Anterior cingulate cortex (tissue), 58 donors: ENCODE measurements around the gene ADCY2.

Experiments used
- DNase-seq, 58 donors: peaks; one replicate each; lab custom pipeline; 2025; lab: John Stamatoyannopoulos, UW

The ADCY2 gene

DNA sequence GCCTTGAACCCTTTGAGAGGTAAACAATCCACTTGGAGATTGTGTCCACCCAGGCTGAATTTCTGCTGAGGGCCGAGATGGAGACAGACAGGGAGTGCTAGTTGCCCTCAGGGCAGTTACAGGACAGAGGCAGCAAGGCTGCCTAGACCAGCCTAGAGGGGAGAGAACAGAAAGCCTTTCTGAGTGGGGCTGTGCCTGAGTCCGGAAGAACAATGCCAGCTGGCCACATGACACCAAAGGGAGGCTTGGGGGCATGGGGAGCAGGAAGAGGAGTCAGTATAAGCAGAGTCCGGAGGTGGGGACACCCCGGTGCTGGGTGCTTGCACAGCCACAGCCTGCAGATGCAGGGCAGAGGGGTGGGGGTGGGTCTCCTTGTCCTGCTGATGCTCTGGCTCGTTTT, 309.3 kb downstream of the ADCY2 start:
- no peak for DNase-seq

- no peak for DNase-seq
Observed at GRCh38 chr5:7705736-7706135, 309.8 kb downstream of the ADCY2 start.

DNA sequence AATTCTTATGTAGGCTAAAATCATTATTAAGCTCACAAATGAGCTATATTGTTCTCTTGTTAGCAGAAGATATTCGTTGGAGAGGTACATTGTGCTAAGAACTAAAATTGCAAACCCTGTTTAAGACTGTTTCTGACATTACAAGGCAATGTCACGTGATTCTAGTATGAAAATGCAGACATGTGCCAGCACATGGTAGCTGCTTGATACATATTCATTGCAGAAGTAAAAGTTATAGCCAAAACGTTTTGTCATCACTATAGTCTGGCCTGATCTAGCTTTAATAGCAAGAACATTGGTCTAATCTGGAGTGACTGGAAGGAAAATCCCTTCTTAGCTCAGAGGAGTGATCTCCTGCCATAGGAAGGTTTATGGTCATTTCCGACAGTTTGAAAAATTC, 310.3 kb downstream of the ADCY2 start:
- DNase-seq, result no peak

DNA sequence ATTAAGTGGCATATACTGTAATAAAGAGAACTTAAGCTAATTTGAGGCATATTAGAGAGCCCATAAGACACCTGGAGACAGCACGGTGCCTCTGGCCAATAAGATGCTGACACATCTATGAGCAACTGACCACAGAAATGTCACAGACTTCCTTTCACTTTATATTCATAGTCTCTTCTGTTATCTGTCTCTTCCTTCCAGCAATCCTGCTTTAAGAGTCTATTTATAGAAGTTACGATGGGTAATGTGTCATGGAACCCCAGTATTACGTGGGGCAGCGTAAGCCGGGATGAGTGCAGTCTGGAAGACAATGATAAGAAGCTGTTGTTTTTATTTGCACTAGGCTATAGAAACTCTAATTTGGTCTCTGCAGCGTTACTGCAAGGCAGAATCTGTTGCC, 318.2 kb downstream of the ADCY2 start:
- no peak for DNase-seq

DNA sequence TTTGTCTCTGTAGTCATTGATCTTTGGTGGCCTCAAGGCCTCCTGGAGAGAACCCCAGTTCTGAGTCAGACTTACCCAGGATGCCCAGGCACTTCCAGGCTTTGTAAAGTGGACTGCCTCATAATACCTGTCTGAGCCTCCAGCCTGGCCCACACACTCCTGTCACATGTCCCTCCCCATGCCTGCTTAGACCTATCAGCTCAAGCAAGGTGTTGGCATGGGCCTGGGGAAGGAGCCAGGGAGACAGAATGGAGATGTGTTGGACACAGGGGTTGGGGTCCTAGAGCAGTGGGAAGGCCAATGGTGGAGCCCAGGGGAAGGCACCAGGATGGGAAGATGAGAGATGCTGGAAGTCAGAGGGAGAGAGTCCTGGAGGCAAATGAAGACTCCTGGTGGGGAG, 318.8 kb downstream of the ADCY2 start:
- DNase-seq, result no peak

- DNase-seq, result no peak
Observed at GRCh38 chr5:7717691-7718090, 321.8 kb downstream of the ADCY2 start.

DNA sequence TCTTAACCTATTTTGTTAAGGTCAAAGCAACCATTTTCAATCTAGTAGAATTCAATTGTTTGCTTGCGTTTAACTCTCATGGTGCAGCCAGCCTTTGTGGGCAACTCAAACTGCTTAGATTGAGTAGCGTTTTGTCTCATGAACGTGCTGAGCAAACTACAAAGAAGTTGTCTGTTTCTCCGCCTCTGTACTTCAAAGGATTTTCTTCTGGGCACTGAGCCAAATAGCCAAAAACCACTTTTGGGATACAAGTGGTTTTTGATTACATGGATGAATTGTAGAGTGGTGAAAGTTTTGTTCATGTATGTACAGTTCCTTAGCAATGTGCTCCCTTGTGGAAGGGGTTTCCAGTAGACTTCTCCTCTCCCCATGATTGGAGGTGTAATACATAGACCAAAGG, 332.1 kb downstream of the ADCY2 start:
- no peak for DNase-seq

GRCh38 chr5:7741415-7742065, 345.6 kb downstream of the ADCY2 start:
- no peak for DNase-seq

- peak in 1 of 58 donors; percentile 16 for DNase-seq
Observed at GRCh38 chr5:7742241-7742656, 346.3 kb downstream of the ADCY2 start.

GRCh38 chr5:7745882-7746610, 350.1 kb downstream of the ADCY2 start:
- peak in 47 of 58 donors; percentile 13 to 85 (median 40) for DNase-seq

GRCh38 chr5:7747728-7748127, 351.8 kb downstream of the ADCY2 start:
- DNase-seq, result no peak

GRCh38 chr5:7749626-7750025, 353.7 kb downstream of the ADCY2 start:
- DNase-seq, result no peak

DNA sequence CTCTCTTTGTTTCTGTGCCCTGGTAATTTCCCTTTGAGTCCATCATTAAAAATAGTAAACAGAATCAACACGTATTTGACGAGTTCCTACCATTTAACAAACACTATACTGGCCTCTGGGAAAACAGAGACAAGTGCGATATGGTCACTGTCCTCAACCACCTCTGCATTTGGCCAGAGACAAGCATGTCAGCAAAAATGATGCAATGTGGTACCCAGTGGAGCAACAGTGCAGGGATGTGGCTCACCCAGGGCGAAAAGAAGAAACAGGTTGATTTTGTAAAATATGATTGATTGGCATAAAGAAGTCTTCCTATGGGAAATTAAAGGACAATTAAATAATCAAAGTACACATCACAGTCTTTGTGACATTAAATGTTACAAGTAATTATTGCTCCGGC, 355.9 kb downstream of the ADCY2 start:
- no peak for DNase-seq

DNA sequence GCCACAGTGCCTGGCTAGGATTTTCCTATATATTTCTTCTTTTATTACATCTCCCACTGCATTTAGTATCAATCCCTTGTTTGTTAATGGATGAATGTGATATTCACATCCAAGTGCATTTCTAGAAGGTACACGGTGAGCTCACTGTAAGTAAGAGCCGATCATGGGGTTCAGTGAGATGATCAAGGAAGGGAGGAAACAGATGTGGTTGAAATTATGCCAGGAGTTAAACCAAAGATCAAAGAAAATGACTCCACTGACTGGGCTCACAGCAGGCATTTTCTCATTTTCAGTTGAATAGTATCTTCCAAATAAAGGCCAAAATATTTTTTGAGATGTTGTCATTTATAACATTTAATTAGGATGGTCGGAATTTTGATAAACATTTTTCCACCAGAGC, 357.2 kb downstream of the ADCY2 start:
- no peak for DNase-seq

DNA sequence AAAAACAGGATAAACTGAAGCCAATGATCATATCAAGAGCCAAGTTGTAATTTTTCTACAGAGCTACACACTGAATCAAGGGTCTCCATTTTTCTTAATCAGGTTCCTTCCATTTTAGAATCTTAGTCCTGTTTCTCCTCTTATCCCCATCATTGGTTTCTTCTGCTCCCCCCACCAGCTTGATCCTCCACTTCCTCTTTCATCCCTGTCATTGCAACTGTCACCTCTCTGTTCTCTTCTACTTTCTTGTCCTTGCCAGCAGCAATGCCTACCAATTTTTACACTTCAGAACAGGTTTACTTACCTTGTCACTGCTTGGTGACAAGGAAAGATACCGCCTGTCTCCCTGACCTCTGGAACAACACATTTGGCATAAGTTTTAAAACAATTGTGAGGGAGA, 357.7 kb downstream of the ADCY2 start:
- DNase-seq, result no peak

DNA sequence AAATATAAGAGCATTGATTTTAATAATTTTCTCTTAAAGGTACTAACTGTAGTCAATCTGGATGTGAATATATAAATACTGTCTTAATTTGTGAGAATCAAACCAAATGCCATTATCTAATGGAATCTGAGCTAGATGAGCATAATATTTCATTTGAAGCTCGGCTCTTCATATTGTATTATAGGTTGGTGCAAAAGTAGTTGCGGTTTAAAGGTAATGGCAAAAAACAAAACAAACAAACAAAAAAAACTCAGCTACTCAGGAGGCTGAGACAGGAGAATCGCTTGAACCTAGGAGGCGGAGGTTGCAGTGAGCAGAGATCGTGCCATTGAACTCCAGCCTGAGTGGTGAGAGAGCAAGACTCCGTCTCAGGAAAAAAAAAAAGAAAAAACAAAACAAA, 358.6 kb downstream of the ADCY2 start:
- DNase-seq, result no peak

GRCh38 chr5:7754997-7755596, 359.2 kb downstream of the ADCY2 start:
- DNase-seq, result peak in 29 of 58 donors; percentile 9 to 61 (median 20)

DNA sequence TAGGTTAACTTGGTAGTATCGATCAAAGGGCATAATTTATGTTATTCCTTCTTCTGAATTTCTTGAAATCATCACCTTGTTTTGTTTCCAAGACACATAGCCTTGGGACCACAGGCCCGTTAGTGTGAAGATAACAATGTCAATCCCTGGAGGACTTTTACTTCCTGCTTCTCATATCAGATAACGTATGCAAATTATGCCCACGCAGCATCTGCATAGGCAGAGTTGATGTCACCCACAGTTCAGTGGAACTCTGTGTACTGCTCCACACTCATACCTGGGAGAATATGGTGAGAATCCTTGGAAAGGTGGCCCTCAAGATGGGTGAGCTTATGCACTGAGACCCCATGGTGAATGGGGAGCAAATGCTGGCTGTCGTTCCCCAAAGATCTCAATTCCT, 360.0 kb downstream of the ADCY2 start:
- DNase-seq, result no peak

DNA sequence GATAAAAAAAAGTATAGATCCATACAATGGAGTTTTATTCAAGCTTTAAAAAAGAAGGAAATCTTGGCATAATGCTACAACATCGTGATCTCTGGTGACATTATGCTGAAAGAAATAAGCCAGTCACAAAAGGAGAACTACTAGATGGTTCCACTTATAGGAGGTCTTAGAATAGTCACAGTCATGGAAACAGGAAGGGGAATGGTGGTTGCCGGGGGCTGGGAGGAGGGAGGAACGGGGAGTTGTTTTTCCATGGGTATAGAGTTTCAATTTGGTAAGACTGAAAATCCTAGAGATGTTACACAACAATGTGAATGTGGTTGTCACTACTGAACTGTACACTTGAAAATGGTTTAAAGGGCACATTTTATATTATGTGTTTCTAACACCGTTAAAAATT, 360.5 kb downstream of the ADCY2 start:
- DNase-seq, result no peak

DNA sequence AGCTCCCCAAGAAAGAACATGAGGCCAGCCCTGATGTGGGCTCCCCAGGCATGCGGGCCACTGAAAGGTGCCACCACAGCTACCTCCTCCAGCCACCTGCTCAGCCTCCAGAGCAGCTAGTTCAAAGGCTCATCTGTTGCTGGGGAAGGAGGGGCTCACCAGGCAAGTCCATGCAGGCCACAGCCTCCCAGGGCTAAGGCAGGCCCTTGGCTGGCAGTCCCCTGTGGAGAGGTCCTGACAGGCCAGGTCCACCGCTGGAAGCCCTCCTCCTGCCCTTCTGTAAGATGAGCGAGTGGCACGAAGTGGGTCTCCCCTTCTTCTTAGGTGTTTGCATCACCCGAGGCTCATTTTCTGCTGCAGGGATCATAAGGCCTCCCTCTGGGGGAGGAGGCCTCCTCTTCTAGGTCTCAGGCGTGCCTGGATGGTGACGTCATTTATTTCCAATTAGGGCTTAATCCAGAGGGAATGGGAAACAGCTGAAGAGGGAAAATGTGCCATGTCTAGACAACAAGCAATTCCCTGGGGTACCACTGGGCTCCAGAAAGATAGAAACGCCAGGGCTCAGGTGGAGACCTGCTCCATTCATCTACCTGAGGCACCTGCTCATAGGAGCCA, 363.4 kb downstream of the ADCY2 start:
- DNase-seq, result no peak

- no peak for DNase-seq
Observed at GRCh38 chr5:7759951-7760580, 364.1 kb downstream of the ADCY2 start.
